ENCODE data around the gene DNAJB8. TPM values are rescaled to one million over a fixed set of nuclear protein-coding genes. Genes with fewer than 3 reads are reported as not detected.

The DNAJB8 gene
- total and polyA plus RNA-seq, 7 donors: not detected

GRCh38 chr3:128455116-128455515, 11.6 kb downstream of the DNAJB8 start:
- intact Hi-C loops (cut with DNase I): no loop called here
- Histone ChIP-seq H3K4me1 (no peaks in the 10 kb centered on the region), H3K4me3 (no peak overlapping the region), H3K27ac (no peak overlapping the region), H3K36me3 (no peaks in the 10 kb centered on the region), H3K27me3 (peaks cover 0 to 38% (median 0%) of the 10 kb centered on the region in 3 donors), H3K9me3 (no peaks in the 10 kb centered on the region)
- no peak for DNase-seq
- WGBS, 2 donors: 77 to 84% methylated on average over 5 of the region's 5 CpGs
- TF ChIP-seq POLR2A (IDR thresholded peaks at IDR 0.05) (no peak), POLR2AphosphoS5 (IDR thresholded peaks at IDR 0.05) (no peak), EP300 (IDR thresholded peaks at IDR 0.05) (no peak)
- TF ChIP-seq, protein P1, sequence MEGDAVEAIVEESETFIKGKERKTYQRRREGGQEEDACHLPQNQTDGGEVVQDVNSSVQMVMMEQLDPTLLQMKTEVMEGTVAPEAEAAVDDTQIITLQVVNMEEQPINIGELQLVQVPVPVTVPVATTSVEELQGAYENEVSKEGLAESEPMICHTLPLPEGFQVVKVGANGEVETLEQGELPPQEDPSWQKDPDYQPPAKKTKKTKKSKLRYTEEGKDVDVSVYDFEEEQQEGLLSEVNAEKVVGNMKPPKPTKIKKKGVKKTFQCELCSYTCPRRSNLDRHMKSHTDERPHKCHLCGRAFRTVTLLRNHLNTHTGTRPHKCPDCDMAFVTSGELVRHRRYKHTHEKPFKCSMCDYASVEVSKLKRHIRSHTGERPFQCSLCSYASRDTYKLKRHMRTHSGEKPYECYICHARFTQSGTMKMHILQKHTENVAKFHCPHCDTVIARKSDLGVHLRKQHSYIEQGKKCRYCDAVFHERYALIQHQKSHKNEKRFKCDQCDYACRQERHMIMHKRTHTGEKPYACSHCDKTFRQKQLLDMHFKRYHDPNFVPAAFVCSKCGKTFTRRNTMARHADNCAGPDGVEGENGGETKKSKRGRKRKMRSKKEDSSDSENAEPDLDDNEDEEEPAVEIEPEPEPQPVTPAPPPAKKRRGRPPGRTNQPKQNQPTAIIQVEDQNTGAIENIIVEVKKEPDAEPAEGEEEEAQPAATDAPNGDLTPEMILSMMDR (IDR thresholded peaks at IDR 0.05): no peak

DNA sequence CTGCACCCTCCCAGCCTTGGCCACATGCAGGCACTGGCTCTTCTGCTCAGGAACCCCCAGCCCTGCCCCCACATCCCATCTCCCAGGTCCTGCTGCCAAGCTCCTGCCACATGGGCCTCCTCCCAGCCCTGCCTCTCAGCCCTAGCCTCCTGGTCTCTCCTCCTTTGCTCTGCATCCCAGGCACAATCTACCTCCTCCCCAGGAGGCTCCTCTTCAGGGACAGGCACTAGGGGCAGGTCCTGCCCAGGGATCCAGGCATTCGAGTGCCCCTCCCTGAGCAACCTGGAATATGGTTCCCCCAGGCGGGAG, 12.4 kb downstream of the DNAJB8 start:
- TF ChIP-seq, protein P1 (IDR thresholded peaks at IDR 0.05): no peak
- TF ChIP-seq POLR2AphosphoS5 (IDR thresholded peaks at IDR 0.05) (no peak), EP300 (IDR thresholded peaks at IDR 0.05) (no peak), POLR2A (IDR thresholded peaks at IDR 0.05) (no peak)
- no peaks in the 10 kb centered on the region for H3K9me3 ChIP-seq
- no peaks in the 10 kb centered on the region for H3K36me3 ChIP-seq
- DNase-seq: no peak
- 77 to 90% methylated on average over 2 of the region's 2 CpGs for WGBS, 2 donors
- no peaks in the 10 kb centered on the region for H3K4me1 ChIP-seq
- no peak overlapping the region for H3K4me3 ChIP-seq
- peaks cover 0 to 40% (median 0%) of the 10 kb centered on the region in 3 donors for H3K27me3 ChIP-seq
- H3K27ac ChIP-seq: no peak overlapping the region
- intact Hi-C loops (cut with DNase I): no loop called here

DNA sequence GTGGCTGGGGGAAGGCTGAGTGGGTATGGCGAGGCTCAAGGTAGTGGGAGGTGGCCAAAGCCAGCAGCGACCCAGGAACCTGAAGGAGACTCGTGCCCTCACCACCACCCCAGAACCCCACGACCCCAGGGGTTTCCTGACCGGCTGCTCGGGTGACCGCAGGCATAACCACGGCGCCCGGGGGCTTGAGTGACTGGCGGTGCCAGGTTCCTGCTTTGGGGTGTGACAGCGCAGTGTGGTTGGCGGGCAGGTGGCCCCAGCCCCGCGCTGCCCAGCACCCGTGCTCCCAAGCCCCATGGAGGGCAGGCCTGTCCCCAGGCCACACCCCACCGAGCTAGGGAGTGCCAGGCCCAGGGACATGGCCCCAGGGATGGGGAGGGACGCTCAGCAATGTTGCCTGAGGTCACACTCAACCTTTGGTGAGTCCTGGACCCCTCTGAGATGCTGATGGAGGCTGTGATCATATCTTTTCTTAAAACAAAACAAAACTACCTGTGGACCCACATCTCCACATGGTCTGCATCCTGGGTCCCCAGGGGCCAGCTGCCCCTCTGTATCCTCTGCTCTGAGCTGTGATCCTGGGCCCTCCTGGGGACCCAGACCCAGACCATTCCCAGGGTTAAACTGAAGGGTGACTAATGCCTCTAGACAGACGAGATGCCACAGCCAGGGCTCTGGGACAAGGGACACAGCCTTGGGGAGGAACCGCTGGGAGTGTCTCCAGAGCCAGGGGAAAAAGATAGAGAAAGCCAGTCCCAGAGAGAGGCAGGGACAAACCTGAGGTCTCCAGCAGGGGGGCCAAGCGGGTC, 13.0 kb downstream of the DNAJB8 start:
- no peak overlapping the region for H3K27ac ChIP-seq
- intact Hi-C loops (cut with DNase I): no loop called here
- TF ChIP-seq, protein P1 (IDR thresholded peaks at IDR 0.05): no peak
- TF ChIP-seq POLR2AphosphoS5 (IDR thresholded peaks at IDR 0.05) (no peak), EP300 (IDR thresholded peaks at IDR 0.05) (no peak), POLR2A (IDR thresholded peaks at IDR 0.05) (no peak)
- no peak overlapping the region for H3K4me3 ChIP-seq
- 64 to 68% methylated on average over 21 of the region's 21 CpGs for WGBS, 2 donors
- DNase-seq: no peak
- H3K27me3 ChIP-seq: peaks cover 0 to 42% (median 0%) of the 10 kb centered on the region in 3 donors
- H3K36me3 ChIP-seq: no peaks in the 10 kb centered on the region
- H3K9me3 ChIP-seq: no peaks in the 10 kb centered on the region
- no peaks in the 10 kb centered on the region for H3K4me1 ChIP-seq

DNA sequence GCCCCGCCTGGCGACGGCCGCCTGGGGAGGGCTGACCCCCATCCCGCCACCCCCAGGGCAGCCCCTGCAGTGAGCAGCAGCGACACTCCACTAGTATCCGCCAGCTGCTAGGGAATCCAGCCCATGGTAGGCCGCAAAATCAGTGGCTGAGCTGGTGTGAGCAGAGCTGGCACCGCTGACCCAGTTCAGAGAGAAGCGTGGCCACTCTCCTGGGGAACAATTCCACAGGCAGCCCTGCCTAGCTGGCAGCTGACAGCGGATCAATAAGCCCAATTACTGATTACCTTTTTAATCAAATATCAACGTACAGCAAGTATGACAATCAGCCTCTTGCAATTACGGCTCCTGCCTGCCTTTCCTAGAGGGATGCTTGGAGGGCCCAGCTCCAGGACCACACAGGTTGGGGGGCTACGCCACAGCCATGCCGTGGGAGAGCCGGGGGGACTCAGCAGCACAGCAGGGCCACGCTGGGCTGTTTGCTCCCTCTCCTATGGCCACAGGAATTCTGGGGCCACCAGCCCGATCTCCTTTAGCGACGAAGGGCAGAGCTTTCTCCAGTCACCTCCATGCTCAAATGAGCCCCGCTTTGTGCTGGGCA, 13.9 kb downstream of the DNAJB8 start:
- H3K4me3 ChIP-seq: no peak overlapping the region
- no peaks in the 10 kb centered on the region for H3K36me3 ChIP-seq
- WGBS, 2 donors: 86 to 90% methylated on average over 21 of the region's 21 CpGs
- peaks cover 0 to 42% (median 0%) of the 10 kb centered on the region in 3 donors for H3K27me3 ChIP-seq
- H3K4me1 ChIP-seq: no peaks in the 10 kb centered on the region
- DNase-seq: no peak
- intact Hi-C loops (cut with DNase I): no loop called here
- no peaks in the 10 kb centered on the region for H3K9me3 ChIP-seq
- no peak overlapping the region for H3K27ac ChIP-seq
- TF ChIP-seq POLR2A (IDR thresholded peaks at IDR 0.05) (no peak), EP300 (IDR thresholded peaks at IDR 0.05) (no peak), POLR2AphosphoS5 (IDR thresholded peaks at IDR 0.05) (no peak)

DNA sequence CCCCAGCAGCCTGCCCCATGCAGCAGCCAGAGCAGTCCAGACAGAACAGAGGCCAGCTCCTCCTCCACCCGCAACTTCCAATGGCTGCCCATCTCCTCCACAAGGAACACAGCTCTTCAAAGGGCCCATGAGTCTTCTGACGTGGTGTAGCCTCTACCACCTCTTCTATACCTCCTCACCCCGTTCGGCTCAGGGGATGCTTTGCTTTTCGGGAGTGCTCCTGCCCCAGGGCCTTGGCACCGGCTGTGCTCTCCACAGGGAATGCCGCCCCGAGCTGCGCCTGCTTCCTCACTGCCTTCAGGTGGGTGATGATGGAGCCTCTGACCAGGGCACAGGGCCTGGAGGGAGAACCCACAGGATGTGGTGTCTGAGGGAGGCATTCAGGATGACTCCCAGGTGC, 14.6 kb downstream of the DNAJB8 start:
- Histone ChIP-seq H3K27ac (no peak overlapping the region), H3K27me3 (peaks cover 0 to 42% (median 0%) of the 10 kb centered on the region in 3 donors), H3K9me3 (no peaks in the 10 kb centered on the region), H3K4me3 (no peak overlapping the region), H3K36me3 (no peaks in the 10 kb centered on the region), H3K4me1 (no peaks in the 10 kb centered on the region)
- no peak for DNase-seq
- 88 to 89% methylated on average over 9 of the region's 9 CpGs for WGBS, 2 donors
- intact Hi-C loops (cut with DNase I): no loop called here
- TF ChIP-seq, protein P1 (IDR thresholded peaks at IDR 0.05): no peak
